SU-DHL-6 (cell line): ENCODE results near the gene CREB5.

ENCODE experiments used
- H2AFZ ChIP-seq: fragments of 200-600 bp; sonication (generic); 2 replicates; pipeline ENCODE4 v1.6.1; 2014; ENCODE audit warnings: low read depth, mild to moderate bottlenecking, moderate library complexity, mixed read lengths, antibody characterized with exemption, low read length; ENCODE audit not compliant: severe bottlenecking
- H3F3A ChIP-seq: fragments of 200-600 bp; shearing (Covaris generic); 2 replicates; pipeline ENCODE4 v1.6.0; 2016; ENCODE audit warnings: antibody characterized with exemption, mild to moderate bottlenecking; ENCODE audit not compliant: insufficient read depth
- H3K27ac ChIP-seq: fragments of 200-600 bp; sonication (generic); 2 replicates; pipeline ENCODE4 v1.5.1; 2016; ENCODE audit warnings: low read depth, mild to moderate bottlenecking, low read length, moderate library complexity, mixed read lengths
- H3K27me3 ChIP-seq: fragments of 200-600 bp; sonication (generic), shearing (Covaris generic); 2 replicates; pipeline ENCODE4 v1.6.0; 2014; ENCODE audit warnings: mild to moderate bottlenecking, low read length
- H3K36me3 ChIP-seq: fragments of 200-600 bp; sonication (generic); 2 replicates; pipeline ENCODE4 v1.6.1; 2014; ENCODE audit warnings: mild to moderate bottlenecking, low read length, mixed read lengths
- H3K4me2 ChIP-seq: fragments of 300-600, 200-600 bp; shearing (Covaris generic), sonication (generic); 2 replicates; pipeline ENCODE4 v1.6.0; 2014; ENCODE audit warnings: low read length, low read depth, mild to moderate bottlenecking; ENCODE audit not compliant: poor library complexity, severe bottlenecking
- H3K4me3 ChIP-seq: fragments of 200-600 bp; sonication (generic); 2 replicates; pipeline ENCODE4 v1.5.1; 2014; ENCODE audit warnings: antibody characterized with exemption, low read length, mild to moderate bottlenecking, mixed read lengths; ENCODE audit not compliant: insufficient read depth, poor library complexity, severe bottlenecking
- H3K79me2 ChIP-seq: fragments of 200-600 bp; sonication (generic); 2 replicates; pipeline ENCODE4 v1.6.1; 2014; ENCODE audit warnings: mild to moderate bottlenecking, low read length, moderate library complexity; ENCODE audit not compliant: insufficient read depth
- H3K9ac ChIP-seq: fragments of 200-600 bp; sonication (generic); 2 replicates; pipeline ENCODE4 v1.7.0; 2014; ENCODE audit warnings: mild to moderate bottlenecking, low read length
- H3K9me2 ChIP-seq: fragments of 200-600 bp; sonication (generic); replicated peaks from 2 replicates; pipeline ENCODE4 v1.6.1; 2014; ENCODE audit warnings: low read length; ENCODE audit not compliant: insufficient read depth
- H3K9me3 ChIP-seq: fragments of 200-600 bp; sonication (generic); 2 replicates; pipeline ENCODE4 v1.6.1; 2014; ENCODE audit warnings: low read length, mixed read lengths; ENCODE audit not compliant: insufficient read depth
- H4K20me1 ChIP-seq: fragments of 200-600 bp; sonication (generic); 2 replicates; pipeline ENCODE4 v1.6.1; 2014; ENCODE audit warnings: low read depth, mild to moderate bottlenecking, antibody characterized with exemption, low read length, moderate library complexity, mixed read lengths
- CTCF ChIP-seq: fragments of 200-600 bp; sonication (generic); IDR thresholded peaks from one replicate; pipeline ENCODE4 v1.5.1; 2017; ENCODE audit warnings: antibody characterized with exemption, mild to moderate bottlenecking, low read length, moderate library complexity; ENCODE audit not compliant: insufficient read depth, poor library complexity, severe bottlenecking
- EZH2phosphoT487 ChIP-seq: fragments of 200-600 bp; sonication (generic), shearing (Covaris generic); conservative IDR thresholded peaks from 2 replicates; pipeline ENCODE4 v1.6.1; 2018; ENCODE audit warnings: mild to moderate bottlenecking, antibody characterized with exemption, low read length, moderate library complexity, mixed read lengths

Gene CREB5

DNA sequence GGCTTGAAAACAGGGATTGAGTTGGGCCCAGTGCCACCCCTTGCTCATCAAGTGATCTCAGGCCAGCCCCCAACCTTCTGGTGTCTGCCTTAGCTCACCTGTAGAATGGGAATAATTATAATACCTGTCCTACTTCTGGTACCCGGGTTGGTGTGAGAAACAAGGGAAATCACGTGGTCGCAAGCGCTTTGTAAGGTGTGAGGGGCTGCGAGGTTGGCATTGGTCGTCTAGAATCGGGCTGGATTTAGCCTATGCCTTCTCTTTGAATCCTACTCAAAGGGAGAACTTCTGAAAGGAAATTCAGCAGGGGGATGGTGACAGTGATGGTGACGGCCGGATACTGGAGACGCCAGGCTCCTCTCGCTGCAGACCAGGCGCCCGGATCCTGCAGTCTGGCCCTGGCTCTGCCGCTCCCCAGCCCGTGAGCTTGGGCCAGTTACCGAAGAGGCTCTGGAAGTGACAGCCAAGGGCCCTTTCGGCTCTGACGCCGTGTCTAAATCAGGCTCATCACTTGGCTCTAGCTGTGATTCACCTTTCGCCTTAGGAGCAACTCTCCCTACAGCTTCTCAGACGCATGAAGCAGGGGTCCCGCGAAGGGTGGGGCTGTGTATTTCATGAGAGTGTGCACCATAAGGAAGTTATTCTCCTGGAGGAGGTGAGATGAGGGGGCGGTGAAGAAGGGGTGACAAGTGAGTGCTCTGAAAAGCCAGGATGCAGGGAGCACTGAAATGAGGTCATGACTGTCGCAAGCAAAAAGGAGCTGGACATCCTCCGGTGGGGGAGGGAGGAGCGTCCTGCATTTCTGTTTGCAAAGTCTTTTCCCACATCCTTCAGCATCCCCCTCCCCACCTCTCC is 4.0 kb upstream of the CREB5 start:
- Histone ChIP-seq H3K4me2 (peak overlapping the region; percentile 88), H3K79me2 (no peaks in the 10 kb centered on the region), H3F3A (no peaks in the 10 kb centered on the region), H3K27me3 (no peaks in the 10 kb centered on the region), H3K4me3 (no peak overlapping the region), H3K9ac (no peak overlapping the region), H3K36me3 (no peaks in the 10 kb centered on the region), H3K9me3 (no peaks in the 10 kb centered on the region), H3K9me2 (no peaks in the 10 kb centered on the region), H4K20me1 (no peaks in the 10 kb centered on the region), H2AFZ (no peak overlapping the region), H3K27ac (no peak overlapping the region)
- TF ChIP-seq CTCF, result no peak
- TF ChIP-seq EZH2phosphoT487, result no peak

DNA sequence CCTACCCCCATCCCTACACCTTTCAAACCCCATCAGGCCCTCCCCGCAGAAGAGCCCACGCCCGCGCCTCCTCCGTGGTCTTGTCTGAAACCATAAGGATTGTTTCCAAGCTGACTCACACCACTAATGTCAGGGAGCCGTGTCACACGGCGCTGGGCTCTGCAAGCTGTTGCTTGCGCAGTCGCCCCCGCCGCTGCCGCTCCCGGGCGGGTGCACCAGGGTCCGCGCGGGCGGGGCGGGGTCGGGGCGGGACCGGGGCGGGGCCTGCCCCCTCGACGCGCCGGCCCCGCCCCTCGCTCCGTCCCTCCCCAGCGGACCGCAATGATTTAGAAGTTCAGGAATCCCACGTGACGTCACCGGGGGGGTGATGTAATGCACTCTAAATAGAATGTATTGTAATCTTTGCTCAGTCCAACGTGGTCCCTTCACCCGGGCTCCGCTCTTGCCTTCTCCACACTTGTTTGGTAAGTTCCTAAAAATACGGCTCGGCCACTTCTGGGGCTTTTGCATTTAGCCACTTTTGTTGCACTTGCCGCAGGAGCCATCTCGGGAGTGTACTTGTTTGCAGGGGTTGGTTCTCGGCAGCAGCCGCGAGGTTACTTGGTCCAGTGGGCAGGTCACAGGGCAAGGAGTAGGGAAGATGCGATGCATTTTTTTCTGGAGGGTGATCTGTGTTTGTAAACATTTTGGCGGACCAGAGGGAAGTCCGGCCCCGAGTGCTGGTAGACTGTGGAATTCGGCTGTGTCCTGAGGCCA is 3.2 kb upstream of the CREB5 start:
- Histone ChIP-seq H3K9me3 (no peaks in the 10 kb centered on the region), H3K9ac (peak overlapping the region; percentile 33; the same call in 1 of the 2 replicates), H3K27me3 (no peaks in the 10 kb centered on the region), H3K9me2 (no peaks in the 10 kb centered on the region), H3K4me3 (peak overlapping the region; percentile 68), H3F3A (no peaks in the 10 kb centered on the region), H3K27ac (no peak overlapping the region), H2AFZ (peak overlapping the region; percentile 68), H4K20me1 (no peaks in the 10 kb centered on the region), H3K36me3 (no peaks in the 10 kb centered on the region), H3K4me2 (peak overlapping the region; percentile 88), H3K79me2 (no peaks in the 10 kb centered on the region)
- TF ChIP-seq CTCF (no peak), EZH2phosphoT487 (peak; percentile 95; the same call in 1 of the 2 replicates)

GRCh38 chr7:28409716-28410627 is 2.3 kb upstream of the CREB5 start:
- no peaks in the 10 kb centered on the region for H3K27me3 ChIP-seq
- no peaks in the 10 kb centered on the region for H3F3A ChIP-seq
- no peaks in the 10 kb centered on the region for H3K36me3 ChIP-seq
- H3K79me2 ChIP-seq, result no peaks in the 10 kb centered on the region
- TF ChIP-seq CTCF (no peak), EZH2phosphoT487 (no peak; the same call in 1 of the 2 replicates)
- H3K27ac ChIP-seq, result no peak overlapping the region
- no peaks in the 10 kb centered on the region for H4K20me1 ChIP-seq
- H2AFZ ChIP-seq, result peak overlapping the region; percentile 79
- H3K4me2 ChIP-seq, result peak overlapping the region; percentile 88
- H3K9ac ChIP-seq, result peak overlapping the region; percentile 33; the same call in 1 of the 2 replicates
- no peaks in the 10 kb centered on the region for H3K9me2 ChIP-seq
- H3K4me3 ChIP-seq, result peak overlapping the region; percentile 68
- no peaks in the 10 kb centered on the region for H3K9me3 ChIP-seq
